HG03108 (cell line): ENCODE measurements around the gene SH3BP1.
A peak's percentile ranks its signal among the peaks of the same experiment; 100 is the strongest.
"Not testable (repeated sequence)": the region's sequence is repeated elsewhere in the genome, so short reads cannot be mapped to it uniquely, and the experiment has no call there.

Source experiments
- ATAC-seq: cut with Tn5 transposase; IDR thresholded peaks from one replicate; pipeline ENCODE4 v1.9.1; 2021; ENCODE audit warnings: moderate library complexity; ENCODE audit not compliant: unreplicated experiment

Gene SH3BP1, protein sequence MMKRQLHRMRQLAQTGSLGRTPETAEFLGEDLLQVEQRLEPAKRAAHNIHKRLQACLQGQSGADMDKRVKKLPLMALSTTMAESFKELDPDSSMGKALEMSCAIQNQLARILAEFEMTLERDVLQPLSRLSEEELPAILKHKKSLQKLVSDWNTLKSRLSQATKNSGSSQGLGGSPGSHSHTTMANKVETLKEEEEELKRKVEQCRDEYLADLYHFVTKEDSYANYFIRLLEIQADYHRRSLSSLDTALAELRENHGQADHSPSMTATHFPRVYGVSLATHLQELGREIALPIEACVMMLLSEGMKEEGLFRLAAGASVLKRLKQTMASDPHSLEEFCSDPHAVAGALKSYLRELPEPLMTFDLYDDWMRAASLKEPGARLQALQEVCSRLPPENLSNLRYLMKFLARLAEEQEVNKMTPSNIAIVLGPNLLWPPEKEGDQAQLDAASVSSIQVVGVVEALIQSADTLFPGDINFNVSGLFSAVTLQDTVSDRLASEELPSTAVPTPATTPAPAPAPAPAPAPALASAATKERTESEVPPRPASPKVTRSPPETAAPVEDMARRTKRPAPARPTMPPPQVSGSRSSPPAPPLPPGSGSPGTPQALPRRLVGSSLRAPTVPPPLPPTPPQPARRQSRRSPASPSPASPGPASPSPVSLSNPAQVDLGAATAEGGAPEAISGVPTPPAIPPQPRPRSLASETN

DNA sequence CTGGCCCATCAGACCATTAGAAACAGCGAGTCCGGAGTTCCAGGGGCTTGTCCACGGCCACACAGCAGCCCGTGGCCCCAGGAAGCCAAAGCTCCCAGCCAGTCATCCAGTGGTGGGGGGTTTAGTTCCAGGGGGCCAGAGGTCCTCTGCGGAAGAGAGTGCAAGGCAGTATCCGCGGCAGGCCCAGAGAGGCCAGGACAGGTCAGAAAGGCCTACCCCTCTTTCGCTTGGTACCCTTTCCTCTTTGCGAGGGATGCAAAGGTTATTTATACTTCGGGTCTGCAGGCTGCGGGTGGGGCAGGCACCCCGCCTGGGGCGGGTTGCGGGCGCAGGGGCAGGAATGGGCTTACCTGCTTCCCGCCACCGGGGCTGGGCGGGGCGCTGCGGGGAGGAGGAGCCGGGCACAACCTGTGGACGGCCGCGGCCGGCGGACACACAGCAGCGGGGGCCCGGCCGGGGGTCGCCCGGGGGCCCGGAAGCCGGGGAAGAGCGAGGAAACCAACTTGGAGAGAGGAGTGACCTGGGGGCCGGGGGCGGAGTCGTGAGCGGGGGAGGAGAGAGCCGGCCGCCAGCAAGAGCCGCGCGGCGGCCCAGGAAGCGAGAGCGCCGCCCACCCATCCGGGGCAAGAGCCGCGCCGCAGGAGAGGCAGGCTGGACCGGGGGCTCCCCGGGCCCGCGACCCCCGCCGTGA is at the start of gene SH3BP1:
Gene SH3BP1 (plus strand): TSS at position 600 of the 691 bp plus-strand sequence. CDS start 119 bp downstream, outside the sequence.
- no peak for ATAC-seq

DNA sequence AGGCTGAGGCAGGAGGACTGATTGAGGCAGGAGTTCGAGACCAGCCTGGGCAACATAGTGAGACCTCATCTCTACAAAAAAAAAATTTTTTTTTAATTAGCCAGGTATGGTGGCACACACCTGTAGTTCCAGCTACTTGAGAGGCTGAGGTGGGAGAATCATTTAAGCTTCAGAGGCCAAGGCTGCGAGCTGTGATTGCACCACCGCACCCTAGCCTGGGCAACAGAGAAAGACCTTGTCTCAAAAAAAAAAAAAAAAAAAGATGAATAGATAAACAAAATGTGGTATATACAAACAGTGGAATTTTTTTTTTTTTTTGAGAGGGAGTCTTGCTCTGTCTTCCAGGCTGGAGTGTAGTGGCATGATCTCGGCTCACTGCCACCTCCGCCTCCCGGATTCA is 48.4 kb upstream of the SH3BP1 start:
- not testable (repeated sequence) for ATAC-seq

DNA sequence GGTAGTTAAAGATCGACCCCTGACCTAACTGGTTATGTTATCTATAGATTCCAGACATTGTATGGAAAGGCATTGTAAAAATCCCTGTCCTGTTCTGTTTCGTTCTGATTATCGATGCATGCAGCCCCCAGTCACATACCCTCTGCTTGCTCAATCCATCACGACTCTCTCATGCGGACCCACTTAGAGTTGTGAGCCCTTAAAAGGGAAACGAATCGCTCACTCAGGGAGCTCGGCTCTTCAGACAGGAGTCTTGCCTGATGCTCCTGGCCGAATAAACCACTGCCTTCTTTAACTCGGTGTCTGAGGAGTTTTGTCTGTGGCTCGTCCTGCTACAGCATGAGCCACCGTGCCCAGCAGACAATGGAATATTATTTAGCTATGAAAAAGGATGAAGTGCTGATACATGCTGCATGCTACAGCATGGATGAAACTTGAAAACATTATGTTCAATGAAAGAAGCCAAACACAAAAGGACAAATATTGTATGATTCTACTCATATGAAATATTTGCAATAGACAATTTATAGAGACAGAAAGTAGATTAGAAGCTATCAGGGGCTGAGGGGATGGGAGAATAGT is 47.6 kb upstream of the SH3BP1 start:
- no peak for ATAC-seq

DNA sequence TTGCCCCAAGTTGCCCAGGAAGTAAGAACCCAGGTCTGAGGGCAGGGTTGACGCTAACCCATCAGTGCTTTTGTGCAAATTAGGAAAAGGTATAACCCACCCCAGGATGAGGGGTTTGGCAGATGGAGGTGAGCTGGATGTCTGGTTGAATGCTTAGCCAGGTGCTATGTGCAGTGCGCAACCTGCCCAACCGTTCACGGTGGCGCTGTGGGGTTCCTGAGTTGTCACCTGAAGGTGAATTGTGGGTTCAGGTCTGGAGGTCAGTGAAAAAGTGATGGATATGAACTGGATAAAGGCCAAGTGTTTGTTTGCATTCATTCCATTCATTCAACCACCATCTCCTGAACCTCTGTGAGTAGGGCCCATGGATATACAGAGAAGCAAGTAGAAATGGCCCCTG is 45.2 kb upstream of the SH3BP1 start:
- ATAC-seq = no peak

DNA sequence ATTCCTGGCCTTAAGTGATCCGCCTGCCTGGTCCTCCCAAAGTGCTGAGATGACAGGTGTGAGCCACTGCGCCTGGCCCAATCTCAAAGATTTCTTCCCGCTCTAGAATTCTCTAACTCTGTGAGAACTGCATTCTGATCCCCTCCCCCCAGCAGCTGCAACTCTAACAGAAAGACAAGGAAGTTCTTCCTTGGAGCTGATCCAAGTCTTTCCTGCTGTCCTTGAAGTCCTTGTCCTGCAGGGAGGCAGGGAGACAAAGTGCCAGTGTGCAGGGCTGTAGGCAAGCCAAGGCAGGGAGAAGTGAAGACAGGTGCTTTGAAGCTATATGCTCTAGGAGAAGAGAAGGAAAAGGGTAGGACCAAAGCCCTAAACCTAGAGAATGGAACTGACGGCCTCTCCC is 40.3 kb upstream of the SH3BP1 start:
- no peak for ATAC-seq

DNA sequence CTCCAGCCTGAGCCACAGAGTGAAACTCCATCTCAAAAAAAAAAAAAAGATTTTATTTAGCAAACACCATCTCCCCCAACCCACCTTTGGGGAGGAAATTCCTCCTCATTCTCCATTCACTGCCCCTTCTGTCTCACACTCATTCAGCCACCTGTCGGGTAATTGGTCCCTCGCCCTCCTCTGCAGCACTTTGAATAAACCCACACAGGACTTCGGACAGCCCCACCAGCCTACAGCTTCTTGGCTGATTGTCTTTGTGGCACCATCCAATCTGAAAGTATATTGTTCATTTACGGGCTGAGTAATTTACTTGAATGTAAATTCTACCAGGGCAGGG is 38.3 kb upstream of the SH3BP1 start:
- no peak for ATAC-seq

DNA sequence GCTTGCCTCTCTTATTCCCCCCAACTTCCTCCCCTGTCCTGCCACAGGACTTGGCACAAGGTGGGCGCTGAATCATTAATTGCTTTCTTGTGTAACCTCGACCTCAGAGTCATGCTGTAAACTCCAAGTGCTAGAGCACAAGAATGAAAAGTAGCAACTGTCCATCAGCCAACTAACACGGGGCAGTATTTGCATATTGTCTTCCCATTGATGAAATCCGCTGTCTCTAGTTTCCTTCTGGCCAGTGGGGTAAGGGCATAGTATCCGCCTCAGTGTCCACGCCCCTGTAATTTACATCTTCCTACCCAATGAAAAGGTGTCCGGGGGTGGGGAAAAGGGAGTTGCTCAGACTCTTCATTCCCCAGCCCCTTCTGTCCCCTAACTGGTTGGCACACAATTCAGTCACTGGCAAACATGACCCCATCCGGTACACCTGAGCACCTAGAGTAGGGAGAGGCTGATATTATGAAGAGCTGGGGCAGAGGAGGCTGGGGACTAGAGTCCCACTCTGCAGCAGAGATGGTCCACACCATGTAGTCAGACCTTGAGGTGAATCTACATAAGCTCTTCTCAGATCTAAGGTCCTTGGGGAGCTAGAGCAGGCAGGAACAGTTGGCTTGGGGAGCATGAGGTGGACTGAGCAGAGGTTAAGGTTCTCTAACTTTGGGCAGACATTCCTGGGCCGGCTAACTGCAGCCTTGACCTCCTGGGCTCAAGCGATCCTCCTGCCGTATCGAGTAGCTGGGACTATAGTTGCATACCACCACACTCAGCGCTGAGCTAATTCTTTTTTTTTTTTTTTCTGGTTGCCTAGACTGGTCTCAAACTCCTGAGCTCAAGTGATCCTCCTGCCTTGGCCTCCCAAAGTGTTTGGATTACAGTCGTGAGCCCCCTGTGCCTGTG is 37.7 kb upstream of the SH3BP1 start:
- no peak for ATAC-seq

DNA sequence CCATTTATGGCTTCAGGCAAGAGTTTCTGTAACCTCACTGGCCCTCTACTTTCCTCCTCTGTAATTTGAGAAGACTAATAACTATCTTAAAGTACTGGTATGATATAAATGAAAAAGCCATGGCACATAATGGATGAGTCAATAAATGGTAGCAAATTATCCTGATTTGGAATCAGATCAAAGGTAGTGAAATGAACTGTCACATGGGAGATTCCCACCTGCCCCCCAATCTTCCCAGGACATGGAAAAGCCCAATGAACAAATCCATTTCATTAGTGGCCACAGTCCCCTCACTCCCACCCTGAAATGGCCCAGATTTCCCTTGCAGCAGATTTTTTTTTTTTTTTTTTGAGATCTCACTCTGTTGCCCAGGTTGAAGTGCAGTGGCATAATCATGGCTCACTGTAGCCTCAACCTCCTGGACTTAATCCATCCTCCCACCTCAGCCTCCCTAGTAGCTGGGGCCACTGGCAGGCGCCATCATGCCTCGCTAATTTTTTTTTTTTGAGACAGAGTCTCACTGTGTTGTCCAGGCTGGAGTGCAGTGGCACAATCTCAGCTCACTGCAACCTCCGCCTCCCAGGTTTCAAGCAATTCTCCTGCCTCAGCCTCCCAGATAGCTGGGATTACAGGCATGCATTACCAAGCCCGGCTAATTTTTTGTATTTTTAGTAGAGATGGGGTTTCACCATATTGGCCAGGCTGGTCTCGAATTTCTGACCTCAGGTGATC is 36.8 kb upstream of the SH3BP1 start:
- ATAC-seq = not testable (repeated sequence)

DNA sequence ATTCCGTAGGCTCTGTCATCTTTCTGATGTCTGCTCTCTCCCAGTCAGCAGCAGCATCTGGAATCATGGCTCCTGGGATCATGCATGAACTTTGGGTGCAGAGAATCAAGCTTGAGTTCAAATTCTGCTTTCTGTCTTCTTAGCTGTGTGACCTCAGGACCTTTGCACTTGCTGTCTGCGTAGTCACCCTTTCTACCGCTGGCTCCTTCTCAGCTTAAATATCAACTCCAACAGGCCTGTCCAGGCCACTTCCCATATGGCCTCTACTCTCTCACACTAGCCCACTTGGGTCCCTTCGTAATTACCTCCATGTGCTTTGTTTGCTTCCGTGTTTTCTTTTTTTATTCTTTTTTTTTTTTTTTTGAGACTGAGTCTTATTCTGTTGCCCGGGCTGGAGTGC is 35.4 kb upstream of the SH3BP1 start:
- ATAC-seq = no peak

DNA sequence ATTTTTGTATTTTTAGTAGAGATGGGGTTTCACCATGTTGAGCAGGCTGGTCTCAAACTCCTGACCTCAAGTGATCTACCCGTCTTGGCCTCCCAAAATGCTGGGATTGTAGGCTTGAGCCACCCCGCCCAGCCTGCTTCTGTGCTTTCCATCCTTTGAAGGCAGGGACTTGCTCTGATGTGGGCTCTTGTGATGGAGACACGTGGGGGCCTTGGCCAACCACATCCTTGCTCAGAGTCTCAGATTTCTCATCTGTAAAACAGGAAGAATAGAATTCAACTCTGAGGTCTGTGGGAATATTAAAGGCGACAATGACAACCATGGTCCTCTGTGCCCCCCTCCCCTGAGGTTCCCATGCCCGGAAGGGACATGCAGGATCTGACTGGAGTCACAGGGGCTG is 34.6 kb upstream of the SH3BP1 start:
- no peak for ATAC-seq

DNA sequence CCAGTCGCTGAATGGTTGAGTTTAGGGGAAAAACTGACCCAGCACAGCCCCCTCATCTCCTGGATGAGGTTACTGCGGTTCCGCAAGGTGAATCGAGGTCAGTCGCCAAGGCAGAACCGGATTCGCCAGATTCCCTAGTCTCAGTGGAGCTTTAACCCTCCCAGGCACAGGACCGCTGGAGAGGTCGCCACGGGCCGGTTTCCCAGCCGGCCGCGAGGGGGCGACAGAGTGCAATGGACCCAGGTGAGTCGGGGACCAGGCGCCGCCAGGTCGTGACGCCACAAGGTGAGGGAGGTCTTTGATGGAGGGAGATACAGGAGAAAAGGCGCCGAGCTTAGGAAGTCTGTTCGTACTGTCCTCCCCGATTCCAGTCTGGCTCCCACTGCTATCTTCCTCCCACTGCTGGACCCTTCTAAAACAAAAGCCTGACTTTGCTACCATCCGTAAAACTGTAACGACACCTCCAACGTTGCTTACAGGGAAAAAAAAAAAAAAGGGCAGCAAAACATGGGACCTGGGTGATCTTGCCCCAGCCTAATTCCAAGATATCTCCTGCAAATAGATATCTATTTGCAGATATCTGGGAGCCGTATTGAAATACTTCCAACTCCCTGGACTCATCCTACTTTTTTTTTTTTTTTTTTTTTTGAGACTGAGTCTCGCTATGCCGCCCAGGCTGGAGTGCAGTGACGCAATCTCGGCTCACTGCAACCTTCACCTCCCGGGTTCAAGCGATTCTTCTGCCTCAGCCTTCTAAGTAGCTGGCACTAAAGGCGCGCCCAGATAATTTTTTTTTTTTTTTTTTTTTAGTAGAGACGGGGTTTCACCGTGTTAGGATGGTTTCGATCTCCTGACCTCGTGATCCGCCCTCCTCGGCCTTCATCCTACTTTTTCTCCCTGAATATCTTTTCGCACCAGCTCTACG is 32.2 kb upstream of the SH3BP1 start:
- peak; percentile 37 for ATAC-seq

DNA sequence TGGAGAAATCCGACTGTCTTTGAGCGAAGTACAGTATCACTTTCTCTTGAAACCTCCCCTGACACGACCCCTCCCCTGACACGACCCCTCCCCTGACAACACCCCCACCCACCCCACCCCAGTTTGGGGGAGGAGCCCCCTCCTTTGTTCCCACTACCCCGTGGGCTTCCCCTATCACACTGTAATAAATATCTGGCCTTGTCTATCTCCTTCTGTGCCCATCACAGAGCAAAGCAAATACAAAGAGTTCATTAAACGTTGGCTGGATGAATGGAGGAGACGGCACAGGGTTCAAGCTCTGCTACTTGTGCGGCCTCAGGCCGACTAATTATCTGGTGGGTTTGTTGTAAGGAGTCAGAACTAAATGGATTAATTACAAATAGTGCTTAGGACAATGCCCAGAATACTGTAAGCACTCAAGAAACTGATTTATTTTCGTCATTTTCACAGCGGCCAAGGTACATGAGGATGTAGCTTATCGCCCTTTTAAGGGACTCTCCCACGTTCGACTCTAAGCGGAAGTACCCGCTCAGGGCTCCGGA is 31.5 kb upstream of the SH3BP1 start:
- peak; percentile 1 for ATAC-seq

DNA sequence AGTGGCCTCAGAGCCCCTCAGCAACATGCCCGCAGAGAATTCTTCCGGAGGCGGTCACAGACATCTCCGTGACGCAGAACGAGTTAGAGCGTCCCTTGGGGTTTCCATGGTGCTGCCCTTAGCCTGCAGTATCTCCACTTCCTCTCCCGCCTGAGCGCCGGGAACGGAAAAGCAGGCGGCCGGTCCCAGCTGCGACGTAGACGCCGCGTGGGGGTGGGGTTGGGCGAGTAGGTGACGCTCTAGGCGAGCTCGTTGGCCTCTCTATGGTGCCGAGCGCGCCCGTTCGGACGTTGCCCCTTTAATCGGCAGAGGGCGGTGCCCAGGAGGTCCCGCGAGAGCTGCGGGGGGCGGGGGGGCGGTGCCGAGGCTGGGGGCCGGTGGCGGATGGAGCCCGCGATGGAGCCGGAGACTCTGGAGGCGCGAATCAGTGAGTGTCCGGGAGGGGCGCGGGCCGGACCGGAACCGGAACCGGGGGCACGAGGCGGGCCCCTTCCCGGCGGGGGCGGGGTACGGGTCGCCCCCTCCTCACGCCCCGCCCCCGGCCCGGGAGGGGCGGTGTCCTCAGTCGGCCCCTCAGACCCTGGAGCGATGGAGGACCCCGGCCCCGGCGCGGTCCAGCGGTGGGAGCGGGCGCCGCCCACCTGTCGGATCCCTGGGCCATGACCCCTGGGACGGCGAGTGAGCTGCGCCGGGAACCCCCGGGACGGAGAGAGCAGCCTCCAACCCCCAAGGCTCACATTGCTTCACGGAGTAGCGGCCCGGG is 30.8 kb upstream of the SH3BP1 start, which contains the start of gene GGA1:
Gene GGA1 (plus strand): TSS at position 358 of the 763 bp plus-strand sequence. CDS start 27 bp downstream, at position 385.
- ATAC-seq = peak; percentile 62

DNA sequence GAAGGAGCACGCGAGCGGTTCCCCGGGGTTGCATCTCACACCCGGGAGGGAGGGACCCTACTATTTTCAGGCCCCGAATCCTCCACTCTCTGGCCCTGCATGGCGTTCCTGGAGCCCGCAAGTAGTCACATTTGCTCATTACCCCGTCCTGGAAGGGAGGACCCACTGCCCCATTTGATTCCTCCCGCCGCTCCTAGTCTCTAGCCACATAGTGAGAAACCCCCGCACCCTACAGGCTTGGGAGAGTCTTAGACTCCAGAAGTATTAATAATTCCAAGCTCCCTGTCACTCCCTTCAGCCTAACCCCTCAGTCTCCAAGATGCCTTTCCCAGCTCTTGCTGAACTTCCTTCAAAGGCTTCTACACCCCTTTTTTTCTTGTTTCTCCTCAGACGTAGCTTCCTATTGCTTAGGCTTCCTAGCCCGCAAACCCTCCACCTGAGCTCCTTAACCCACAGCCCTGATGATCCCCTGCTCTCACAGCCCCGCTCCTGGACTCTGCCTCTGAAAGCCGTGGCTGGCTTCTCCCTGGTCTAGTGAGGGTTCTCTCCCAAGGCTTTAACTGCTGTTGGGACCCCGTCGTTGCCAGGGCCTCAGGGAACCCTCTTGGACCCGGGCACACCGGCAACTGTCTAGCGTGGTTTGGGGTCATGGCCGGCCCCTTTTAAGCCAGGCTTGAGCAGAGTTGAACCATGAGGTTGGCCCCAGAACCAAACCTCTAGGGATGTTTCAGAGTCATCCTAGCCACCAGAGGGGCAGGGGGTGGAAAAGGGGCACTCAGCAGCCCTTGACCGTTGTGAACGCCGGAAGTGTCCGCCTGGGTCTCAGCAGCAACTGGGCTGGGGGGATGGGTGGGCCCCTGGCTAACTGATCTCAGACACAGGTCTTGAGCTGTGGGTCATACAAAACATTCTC is 30.0 kb upstream of the SH3BP1 start:
- no peak for ATAC-seq

DNA sequence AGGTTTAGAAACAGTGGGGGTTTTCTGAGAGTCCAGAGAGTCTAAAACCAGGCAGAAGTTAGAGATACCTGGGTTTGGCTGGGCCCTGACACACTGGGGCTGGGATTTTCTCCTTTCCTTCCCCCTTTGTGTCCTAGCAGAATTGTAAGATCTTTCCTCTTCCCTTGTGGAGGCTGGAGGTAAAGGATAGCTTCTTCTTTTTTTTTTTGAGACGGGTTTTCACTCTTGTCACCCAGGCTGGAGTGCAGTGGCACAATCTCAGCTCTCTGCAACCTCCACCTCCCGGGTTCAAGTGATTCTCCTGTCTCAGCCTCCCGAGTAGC is 29.4 kb upstream of the SH3BP1 start:
- not testable (repeated sequence) for ATAC-seq

DNA sequence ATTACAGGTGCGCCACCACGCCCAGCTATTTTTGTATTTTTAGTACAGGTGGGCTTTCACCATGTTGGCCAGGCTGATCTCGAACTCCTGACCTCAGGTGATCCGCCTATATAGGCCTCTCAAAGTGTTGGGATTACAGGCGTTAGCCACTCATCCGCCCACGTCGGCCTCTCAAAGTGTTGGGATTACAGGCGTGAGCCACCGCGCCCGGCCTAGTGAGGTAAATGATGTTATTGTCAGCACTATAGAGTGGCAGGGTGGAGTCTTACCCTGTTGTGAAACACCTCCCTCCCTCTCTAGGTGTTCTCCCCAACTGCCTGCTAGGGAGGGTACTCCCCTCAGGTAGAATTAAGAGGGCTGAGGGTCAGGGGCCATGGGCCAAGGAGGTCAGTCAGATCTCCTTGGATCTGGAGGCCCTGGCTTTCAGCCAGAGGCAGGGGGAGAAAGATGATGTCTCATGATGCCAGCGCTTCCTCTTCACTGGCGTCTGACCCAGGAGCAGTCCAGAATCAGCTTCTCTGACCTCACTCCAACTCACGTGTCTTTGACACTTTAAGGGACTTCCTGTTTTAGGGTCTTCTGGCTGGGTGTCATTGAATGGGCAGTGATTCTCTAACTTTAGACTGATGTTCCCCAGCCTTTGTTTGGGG is 28.9 kb upstream of the SH3BP1 start:
- ATAC-seq = no peak
